ENCODE measurements around the gene UGT2A1.
"Not testable (repeated sequence)": the region's sequence is repeated elsewhere in the genome, so short reads cannot be mapped to it uniquely, and the experiment has no call there.

Gene UGT2A1

GRCh38 chr4:69653147-69653546 lies at the start of gene UGT2A1:
Gene UGT2A1, minus strand, starts transcription at chr4:69653247. Its CDS starts 5,603 bp downstream, at chr4:69647644.
- no peak for DNase-seq (ENCODE audit: low spot score)

DNA sequence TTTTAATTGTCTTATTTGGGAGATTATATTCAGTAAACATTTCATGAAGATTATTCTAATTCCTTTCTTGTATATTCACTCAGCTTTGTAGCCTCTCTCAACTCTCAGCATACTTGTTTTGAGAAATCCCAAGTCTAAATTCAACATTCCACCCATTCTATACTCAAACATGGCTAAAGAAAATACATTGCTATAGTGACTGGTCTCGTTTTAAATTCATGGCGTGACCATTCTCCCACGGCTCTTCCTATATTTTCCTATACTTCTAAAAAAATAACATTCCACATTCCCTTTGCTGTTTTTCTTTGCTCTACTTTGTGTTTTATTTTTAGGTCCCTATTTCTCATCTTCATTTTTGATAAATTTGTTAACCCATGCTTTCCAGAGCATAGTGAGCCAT lies 49.2 kb upstream of the UGT2A1 start:
- no peak for DNase-seq (ENCODE audit: low spot score)

GRCh38 chr4:69701696-69702095 lies 48.6 kb upstream of the UGT2A1 start:
- no peak for DNase-seq (ENCODE audit: low spot score)

GRCh38 chr4:69697536-69698242 lies 44.6 kb upstream of the UGT2A1 start:
- DNase-seq (ENCODE audit: low spot score), result no peak

DNA sequence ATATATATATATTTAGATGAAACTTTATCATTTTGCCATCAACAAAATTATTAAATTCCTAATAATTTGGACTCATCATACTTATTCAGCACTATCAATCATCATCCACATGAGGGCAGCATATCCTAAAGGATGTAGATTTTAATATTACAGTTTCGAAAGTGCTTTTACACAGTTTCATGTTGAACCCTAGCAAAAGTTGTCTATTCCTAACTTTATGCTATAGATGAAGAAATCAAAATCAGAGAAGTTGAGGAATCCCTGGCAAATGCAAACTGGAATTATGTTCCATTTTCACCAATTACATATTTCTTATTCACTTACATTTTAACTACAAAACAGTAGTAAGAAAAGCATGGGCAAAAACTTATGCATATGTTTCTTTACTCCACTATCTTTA lies 36.6 kb upstream of the UGT2A1 start:
- peak; percentile 13 for DNase-seq (ENCODE audit: low spot score)

GRCh38 chr4:69684804-69685203 lies 31.8 kb upstream of the UGT2A1 start:
- no peak for DNase-seq (ENCODE audit: low spot score)

DNA sequence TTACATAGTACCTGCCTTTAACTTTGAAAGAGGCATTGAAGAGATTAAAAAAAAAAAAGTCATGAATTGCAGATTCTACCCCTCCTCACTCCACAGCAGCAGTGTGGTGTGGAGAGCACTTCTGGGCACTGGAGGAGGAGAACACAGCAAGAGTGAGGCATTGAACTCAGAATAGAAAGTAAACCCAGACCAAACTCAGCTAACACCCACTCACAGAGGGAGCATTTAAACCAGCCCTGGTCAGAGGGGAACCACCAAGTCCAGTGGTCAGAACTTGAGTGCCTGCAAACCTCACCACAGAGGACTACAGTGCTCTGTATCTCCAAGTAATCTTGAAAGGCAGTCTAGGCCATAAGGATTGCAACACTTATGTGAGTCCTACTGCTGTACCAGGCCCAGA lies 15.6 kb upstream of the UGT2A1 start:
- no peak for DNase-seq (ENCODE audit: low spot score)

DNA sequence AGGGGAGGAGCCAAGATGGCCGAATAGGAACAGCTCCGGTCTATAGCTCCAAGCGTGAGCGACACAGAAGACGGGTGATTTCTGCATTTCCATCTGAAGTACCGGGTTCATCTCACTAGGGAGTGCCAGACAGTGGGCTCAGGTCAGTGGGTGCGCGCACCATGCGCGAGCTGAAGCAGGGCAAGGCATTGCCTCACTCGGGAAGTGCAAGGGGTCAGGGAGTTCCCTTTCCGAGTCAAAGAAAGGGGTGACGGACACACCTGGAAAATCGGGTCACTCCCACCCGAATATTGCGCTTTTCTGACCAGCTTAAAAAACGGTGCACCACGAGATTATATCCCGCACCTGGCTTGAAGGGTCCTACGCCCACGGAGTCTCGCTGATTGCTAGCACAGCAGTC lies 11.0 kb upstream of the UGT2A1 start:
- not testable (repeated sequence) for DNase-seq (ENCODE audit: low spot score)

GRCh38 chr4:69661130-69661803 lies 8.2 kb upstream of the UGT2A1 start:
- not testable (repeated sequence) for DNase-seq (ENCODE audit: low spot score)

GRCh38 chr4:69658133-69658532 lies 5.1 kb upstream of the UGT2A1 start:
- DNase-seq (ENCODE audit: low spot score), result no peak

DNA sequence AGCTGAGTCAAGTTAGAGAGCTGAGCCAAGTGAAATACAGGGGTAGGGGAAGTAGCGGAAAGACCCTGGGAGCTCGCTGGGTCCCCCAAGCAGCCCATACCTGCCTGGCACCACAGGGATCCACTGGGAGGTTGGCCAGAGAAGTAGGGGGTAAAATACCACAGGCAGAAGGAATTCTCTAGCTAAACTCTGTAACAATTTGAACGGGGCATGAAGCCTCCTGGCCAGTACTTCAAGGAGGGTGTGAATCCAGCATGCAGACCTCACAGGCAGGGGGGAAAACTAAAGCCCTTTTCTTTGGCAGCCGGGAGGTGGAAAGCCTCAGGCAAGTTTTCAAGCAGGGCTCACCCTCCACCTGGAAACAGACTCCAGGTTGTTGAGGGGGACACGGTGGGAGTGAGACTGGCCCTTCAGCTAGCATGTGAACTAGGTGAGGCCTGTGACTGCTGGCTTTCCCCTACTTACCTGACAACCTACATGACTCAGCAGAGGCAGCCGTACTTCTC lies 3.7 kb upstream of the UGT2A1 start:
- DNase-seq (ENCODE audit: low spot score), result no peak

GRCh38 chr4:69650872-69651271 lies 2.2 kb downstream of the UGT2A1 start:
- no peak for DNase-seq (ENCODE audit: low spot score)

DNA sequence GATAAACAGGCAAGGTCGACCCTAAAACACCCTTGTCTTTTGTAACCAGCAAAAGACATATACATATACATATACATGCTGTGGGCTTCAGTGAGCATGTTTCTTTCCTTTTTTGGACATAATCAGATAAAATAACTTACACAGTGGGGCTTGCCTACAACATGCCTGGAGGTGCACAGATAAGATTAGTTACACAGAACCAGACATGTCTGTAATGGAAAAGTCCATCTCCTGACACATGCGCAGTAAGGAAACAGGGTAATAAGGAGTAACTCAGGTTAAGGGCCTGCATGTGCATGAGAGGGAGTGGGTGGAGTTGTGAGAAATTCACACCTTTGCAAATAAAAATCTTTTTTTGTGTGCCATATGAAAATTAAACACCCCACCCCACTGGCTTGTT lies 3.4 kb downstream of the UGT2A1 start:
- no peak for DNase-seq (ENCODE audit: low spot score)

DNA sequence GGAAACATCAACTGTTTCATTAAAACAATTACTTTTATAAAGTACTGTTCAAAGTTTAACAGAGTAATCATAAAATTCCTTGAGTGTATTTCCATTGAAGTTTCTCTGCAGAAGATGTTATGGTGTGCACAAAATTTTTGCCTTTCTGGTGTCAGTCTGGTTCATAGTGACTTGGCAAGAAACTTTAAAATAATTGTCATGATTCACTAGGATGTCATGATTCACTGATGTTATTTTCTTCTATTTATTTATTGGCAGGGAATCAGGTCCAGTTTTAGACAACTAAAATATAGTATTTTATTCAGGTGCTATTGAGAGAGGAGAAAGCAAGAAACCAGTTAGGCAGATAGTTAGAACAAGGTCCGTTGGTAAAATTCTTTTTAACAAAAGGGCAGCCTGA lies 3.8 kb downstream of the UGT2A1 start:
- no peak for DNase-seq (ENCODE audit: low spot score)

- DNase-seq (ENCODE audit: low spot score), result no peak
Observed at GRCh38 chr4:69642961-69643360, 10.1 kb downstream of the UGT2A1 start.

GRCh38 chr4:69640289-69640688 lies 12.8 kb downstream of the UGT2A1 start:
- DNase-seq (ENCODE audit: low spot score), result no peak

- no peak for DNase-seq (ENCODE audit: low spot score)
Observed at GRCh38 chr4:69639542-69639941, 13.5 kb downstream of the UGT2A1 start, which contains the start of gene UGT2A2. Gene UGT2A2, minus strand, starts transcription at chr4:69639642. Its CDS starts 2 bp downstream, at chr4:69639640.

DNA sequence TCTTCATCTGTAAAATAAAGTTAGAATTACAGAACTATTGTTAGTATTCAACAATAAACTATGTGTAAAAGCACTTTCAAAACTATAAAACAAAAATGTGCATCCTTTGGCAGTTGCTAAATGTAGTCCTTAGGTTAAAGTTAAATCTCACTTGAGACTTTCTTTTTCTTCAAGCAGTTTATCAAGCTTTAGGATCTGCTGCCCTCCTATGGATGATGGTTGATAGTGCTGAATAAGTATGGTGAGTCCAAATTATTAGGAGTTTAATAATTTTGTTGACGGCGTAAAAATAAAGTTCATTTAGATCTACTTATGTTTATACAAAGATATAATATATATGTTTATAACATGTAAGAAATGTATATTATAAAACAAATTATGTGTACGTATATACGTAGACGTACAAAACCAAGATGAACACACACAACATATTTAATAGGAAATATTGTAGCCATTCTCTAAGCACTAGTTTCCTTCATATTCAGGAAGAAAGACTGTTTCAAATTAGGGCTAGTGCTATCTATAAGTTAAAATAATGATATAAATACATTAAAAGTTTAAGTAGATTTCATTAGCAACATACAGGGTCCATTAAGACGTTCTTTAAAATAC lies 35.9 kb downstream of the UGT2A1 start:
- no peak for DNase-seq (ENCODE audit: low spot score)

DNA sequence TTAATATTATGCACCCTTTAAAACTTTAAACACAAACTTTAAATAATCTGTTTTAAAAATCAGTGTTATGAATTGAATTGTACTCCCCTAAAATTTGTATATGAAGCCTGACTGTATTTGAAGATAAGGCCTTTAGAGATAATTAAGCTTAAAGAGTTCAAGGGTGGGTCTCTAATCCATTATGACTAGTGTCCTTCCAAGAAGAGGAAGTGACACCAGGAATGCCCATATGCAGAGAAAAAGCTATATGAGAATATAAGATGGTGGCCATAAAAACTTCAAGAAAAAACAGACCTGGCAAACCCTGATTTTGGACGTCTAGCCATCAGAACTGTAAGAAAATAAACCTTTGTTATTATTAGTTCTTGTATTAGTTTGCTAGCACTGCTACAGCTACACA lies 42.6 kb downstream of the UGT2A1 start:
- DNase-seq (ENCODE audit: low spot score), result no peak

DNA sequence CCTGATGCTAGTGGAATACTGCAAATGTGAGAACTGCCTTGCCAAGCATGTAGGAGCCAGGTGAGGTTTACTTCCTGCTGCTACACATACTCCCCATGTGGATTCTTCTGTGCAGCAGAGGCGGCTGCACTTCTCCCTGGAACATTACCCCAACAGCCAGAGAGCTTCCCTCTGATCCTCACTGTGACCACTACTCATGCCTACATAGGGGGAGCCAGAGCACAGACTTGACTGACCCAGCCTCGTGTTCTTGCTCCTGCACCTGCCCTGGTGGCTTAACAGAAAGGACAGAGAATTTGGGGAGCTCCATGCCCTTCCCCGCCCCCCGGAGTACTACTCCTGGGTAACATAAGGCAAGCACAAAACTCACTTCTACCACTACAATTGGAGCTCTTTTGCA lies 52.0 kb downstream of the UGT2A1 start:
- DNase-seq (ENCODE audit: low spot score), result no peak

GRCh38 chr4:69600013-69600412 lies 53.0 kb downstream of the UGT2A1 start:
- no peak for DNase-seq (ENCODE audit: low spot score)

GRCh38 chr4:69594382-69594781 lies 58.7 kb downstream of the UGT2A1 start:
- DNase-seq (ENCODE audit: low spot score), result no peak

DNA sequence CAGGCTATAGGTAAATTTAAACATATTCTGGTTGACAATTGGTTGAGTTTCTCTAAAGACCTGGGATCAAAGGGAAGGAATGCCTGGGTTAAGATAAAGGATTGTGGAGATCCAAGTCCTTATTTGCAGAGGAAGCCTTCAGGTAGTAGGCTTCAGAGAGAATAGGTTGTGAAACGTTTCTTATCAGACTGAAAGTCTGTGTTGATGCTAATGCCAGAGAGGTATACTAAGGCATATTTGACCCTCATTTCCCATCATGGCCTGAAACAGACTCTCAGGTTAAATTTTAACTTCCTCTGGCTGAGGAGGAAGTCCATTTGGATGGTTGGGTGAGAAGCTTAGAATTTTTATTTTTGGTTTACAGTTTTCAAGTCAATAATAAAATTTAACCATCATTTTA lies 61.7 kb downstream of the UGT2A1 start:
- DNase-seq (ENCODE audit: low spot score), result no peak

All from hematopoietic multipotent progenitor cell treated with erythropoietin and hydrocortisone succinate and interleukin-3 and kit ligand, for 17 days (in vitro differentiated cells).